ENCODE results near the gene SLC9A8.

- TF ChIP-seq CTCF (IDR thresholded peaks at IDR 0.05) (no peak), POLR2A (IDR thresholded peaks at IDR 0.05) (no peak)
Observed at GRCh38 chr20:49786668-49787370, 25.8 kb upstream of the SLC9A8 start.
